ENCODE data around the gene ZSWIM1. TPM values are rescaled to one million over a fixed set of nuclear protein-coding genes. Genes with fewer than 3 reads are reported as not detected.

Gene ZSWIM1
- total and polyA plus RNA-seq, 2 of the 8 experiments (the other 6 are each of a cell fraction or from before 2014, with no cell fraction given) = 14.1 to 15.6 TPM

- Histone ChIP-seq H3K14ac (ENCODE audit: insufficient read length) (no peak overlapping the region), H2BK20ac (ENCODE audit: low read length) (no peak overlapping the region), H2BK120ac (replicated peaks; ENCODE audit: low read depth, low read length) (no peak overlapping the region), H3K27ac (ENCODE audit: low read depth, low read length) (no peak overlapping the region), H3K9me3 (ENCODE audit: insufficient read depth in 2 of 2, low read depth in 1 of 2, low read length in 1 of 2) (no peaks in the 10 kb centered on the region), H4K20me1 (replicated peaks in 1 of 2; ENCODE audit: control insufficient read depth in 1 of 2, insufficient read depth in 2 of 2, low read length in 2 of 2) (no peaks in the 10 kb centered on the region), H4K8ac (ENCODE audit: extremely low read depth, insufficient read depth, low read length) (no peak overlapping the region), H3K4ac (replicated peaks; ENCODE audit: insufficient read length, low read depth, low read length) (no peak overlapping the region), H3K4me3 (ENCODE audit: extremely low read depth in 1 of 4, insufficient read depth in 2 of 4, low read depth in 3 of 4, low read length in 4 of 4) (no peak overlapping the region), H3K79me2 (ENCODE audit: control insufficient read depth in 1 of 2, insufficient read depth in 2 of 2, low read length in 2 of 2) (no peaks in the 10 kb centered on the region), H4K91ac (replicated peaks; ENCODE audit: insufficient read length, low read length) (no peak overlapping the region), H3K4me2 (ENCODE audit: insufficient read depth in 1 of 2, low read depth in 2 of 2, low read length in 2 of 2) (no peak overlapping the region), H3K79me1 (ENCODE audit: low read depth, low read length) (no peaks in the 10 kb centered on the region), H3K23ac (ENCODE audit: insufficient read length) (no peak overlapping the region), H3K56ac (replicated peaks; ENCODE audit: insufficient read length, low read depth, low read length) (no peak overlapping the region), H2AFZ (ENCODE audit: low read length) (no peak overlapping the region), H3K36me3 (ENCODE audit: control insufficient read depth in 2 of 4, insufficient read depth in 4 of 4, low read length in 3 of 4) (no peaks in the 10 kb centered on the region), H2BK15ac (ENCODE audit: low read length) (no peak overlapping the region), H3K9ac (replicated peaks in 1 of 4; ENCODE audit: extremely low read depth in 1 of 4, low read depth in 3 of 4, low read length in 3 of 4) (no peak overlapping the region), H3K18ac (ENCODE audit: extremely low read depth, low read length) (no peak overlapping the region), H3K23me2 (ENCODE audit: low read depth, low read length) (no peaks in the 10 kb centered on the region), H3K4me1 (replicated peaks in 1 of 4; ENCODE audit: control insufficient read depth in 3 of 4, insufficient read depth in 4 of 4, low read length in 3 of 4) (peaks cover 0 to 3% (median 0%) of the 10 kb centered on the region in 4 experiments; a peak in 1 of 7 replicates), H2AK5ac (ENCODE audit: low read depth, low read length) (no peak overlapping the region), H4K5ac (ENCODE audit: insufficient read length, low read depth, low read length) (no peak overlapping the region), H2BK12ac (ENCODE audit: low read depth, low read length) (no peak overlapping the region; the same call in 1 of the 2 replicates), H2BK5ac (ENCODE audit: low read depth, low read length) (no peak overlapping the region), H3K27me3 (replicated peaks in 1 of 4; ENCODE audit: control insufficient read depth in 3 of 4, extremely low read depth in 1 of 4, insufficient read depth in 3 of 4, low read length in 3 of 4) (no peaks in the 10 kb centered on the region)
- FAIRE-seq (no peak), DNase-seq (ENCODE audit: low read depth in 1 of 2, low spot score in 2 of 2) (no peak)
- WGBS, 2 experiments (ENCODE audit: extremely low coverage in 1 of 2, insufficient coverage in 1 of 2, insufficient read length in 1 of 2, insufficient replicate concordance in 2 of 2, low coverage in 1 of 2, low lambda C conversion rate in 2 of 2, missing lambda C conversion rate in 1 of 2) = 83% methylated on average over 10 of the region's 11 CpGs; no CpG with 5 or more reads in 1 of the 2 experiments
- CTCF ChIA-PET (ENCODE audit: partially characterized antibody) = interaction anchor here (0.7 to 1.5 kb wide), 7 partner anchors 8 to 381 kb away, joined by 3 to 5 read pairs (median 4); no protein-coding TSS in a partner anchor
- TF ChIP-seq HDAC2 (IDR thresholded peaks at IDR 0.05; ENCODE audit: borderline replicate concordance in 1 of 2, low read depth in 2 of 2, low read length in 2 of 2) (no peak), NRF1 (IDR thresholded peaks at IDR 0.05; ENCODE audit: low read depth, low read length) (no peak), RXRA (IDR thresholded peaks at IDR 0.05; ENCODE audit: insufficient read depth, low read depth, low read length) (no peak), MAX (IDR thresholded peaks at IDR 0.05) (no peak)
- POLR2A ChIA-PET (ENCODE audit: partially characterized antibody) = interaction anchor here (0.8 to 11.8 kb wide), 8 partner anchors 8 to 39 kb away, joined by 3 to 165 read pairs (median 4); partner anchors contain the start of genes CTSA, NEURL2, PCIF1 and PLTP
Observed at GRCh38 chr20:45919542-45920399, 38.7 kb downstream of the ZSWIM1 start.

Measured in H1 (cell line).